ENCODE measurements around the gene WASL.
A peak's percentile ranks its signal among the peaks of the same experiment; 100 is the strongest.

Gene WASL

GRCh38 chr7:123687727-123688126 lies 61.1 kb downstream of the WASL start:
- Histone ChIP-seq H3K79me2 (ENCODE audit: low read length) (no peaks in the 10 kb centered on the region), H3K9ac (ENCODE audit: low read length) (no peak overlapping the region), H3K4me1 (ENCODE audit: low read length) (peaks cover 8% of the 10 kb centered on the region), H3K27ac (ENCODE audit: low read length) (no peak overlapping the region), H4K20me1 (ENCODE audit: insufficient read depth, low read length) (no peaks in the 10 kb centered on the region), H3K27me3 (ENCODE audit: low read depth, low read length) (no peaks in the 10 kb centered on the region), H3K4me3 (ENCODE audit: low read length) (no peak overlapping the region), H2AFZ (ENCODE audit: low read depth, low read length) (no peak overlapping the region), H3K9me3 (ENCODE audit: insufficient read depth, low read length) (no peaks in the 10 kb centered on the region), H3K36me3 (replicated peaks; ENCODE audit: low read depth, low read length) (peaks cover 23% of the 10 kb centered on the region), H3K4me2 (ENCODE audit: low read length) (no peak overlapping the region)
- TF ChIP-seq EZH2phosphoT487 (IDR thresholded peaks at IDR 0.05; ENCODE audit: low read depth) = no peak
- TF ChIP-seq, protein P1, sequence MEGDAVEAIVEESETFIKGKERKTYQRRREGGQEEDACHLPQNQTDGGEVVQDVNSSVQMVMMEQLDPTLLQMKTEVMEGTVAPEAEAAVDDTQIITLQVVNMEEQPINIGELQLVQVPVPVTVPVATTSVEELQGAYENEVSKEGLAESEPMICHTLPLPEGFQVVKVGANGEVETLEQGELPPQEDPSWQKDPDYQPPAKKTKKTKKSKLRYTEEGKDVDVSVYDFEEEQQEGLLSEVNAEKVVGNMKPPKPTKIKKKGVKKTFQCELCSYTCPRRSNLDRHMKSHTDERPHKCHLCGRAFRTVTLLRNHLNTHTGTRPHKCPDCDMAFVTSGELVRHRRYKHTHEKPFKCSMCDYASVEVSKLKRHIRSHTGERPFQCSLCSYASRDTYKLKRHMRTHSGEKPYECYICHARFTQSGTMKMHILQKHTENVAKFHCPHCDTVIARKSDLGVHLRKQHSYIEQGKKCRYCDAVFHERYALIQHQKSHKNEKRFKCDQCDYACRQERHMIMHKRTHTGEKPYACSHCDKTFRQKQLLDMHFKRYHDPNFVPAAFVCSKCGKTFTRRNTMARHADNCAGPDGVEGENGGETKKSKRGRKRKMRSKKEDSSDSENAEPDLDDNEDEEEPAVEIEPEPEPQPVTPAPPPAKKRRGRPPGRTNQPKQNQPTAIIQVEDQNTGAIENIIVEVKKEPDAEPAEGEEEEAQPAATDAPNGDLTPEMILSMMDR (IDR thresholded peaks at IDR 0.05; ENCODE audit: low read depth, low read length) = no peak

GRCh38 chr7:123687161-123687560 lies 61.6 kb downstream of the WASL start:
- Histone ChIP-seq H3K27ac (ENCODE audit: low read length) (no peak overlapping the region), H3K9me3 (ENCODE audit: insufficient read depth, low read length) (no peaks in the 10 kb centered on the region), H3K4me3 (ENCODE audit: low read length) (no peak overlapping the region), H2AFZ (ENCODE audit: low read depth, low read length) (no peak overlapping the region), H3K9ac (ENCODE audit: low read length) (no peak overlapping the region), H3K4me2 (ENCODE audit: low read length) (no peak overlapping the region), H3K27me3 (ENCODE audit: low read depth, low read length) (no peaks in the 10 kb centered on the region), H3K79me2 (ENCODE audit: low read length) (no peaks in the 10 kb centered on the region), H3K4me1 (ENCODE audit: low read length) (peaks cover 8% of the 10 kb centered on the region), H4K20me1 (ENCODE audit: insufficient read depth, low read length) (no peaks in the 10 kb centered on the region), H3K36me3 (replicated peaks; ENCODE audit: low read depth, low read length) (peaks cover 18% of the 10 kb centered on the region)
- TF ChIP-seq, protein P1 (IDR thresholded peaks at IDR 0.05; ENCODE audit: low read depth, low read length) = no peak
- no peak for TF ChIP-seq EZH2phosphoT487 (IDR thresholded peaks at IDR 0.05; ENCODE audit: low read depth)

DNA sequence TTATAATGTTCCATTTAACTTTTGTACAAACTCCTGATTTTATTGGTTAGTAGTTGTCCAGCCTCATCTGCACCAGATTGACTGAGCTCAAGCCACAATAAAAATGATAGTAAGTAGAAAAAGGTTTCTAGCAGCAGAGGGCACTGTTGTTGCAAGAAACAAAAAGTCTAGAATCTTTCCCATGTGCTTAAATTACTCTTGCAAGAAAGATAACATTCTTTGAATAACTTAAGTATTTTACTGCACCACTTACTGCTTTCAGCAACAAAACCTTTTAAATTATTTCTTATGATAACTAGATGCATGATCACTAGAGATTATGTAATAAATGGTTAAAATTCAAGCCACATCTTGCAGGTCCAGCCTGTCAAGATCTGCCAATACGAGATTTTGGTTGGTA lies 66.1 kb downstream of the WASL start:
- no peak for TF ChIP-seq EZH2phosphoT487 (IDR thresholded peaks at IDR 0.05; ENCODE audit: low read depth)
- TF ChIP-seq, protein P1 (IDR thresholded peaks at IDR 0.05; ENCODE audit: low read depth, low read length) = peak; percentile 59
- Histone ChIP-seq H3K4me2 (ENCODE audit: low read length) (no peak overlapping the region), H2AFZ (ENCODE audit: low read depth, low read length) (no peak overlapping the region), H3K9me3 (ENCODE audit: insufficient read depth, low read length) (no peaks in the 10 kb centered on the region), H3K36me3 (replicated peaks; ENCODE audit: low read depth, low read length) (peaks cover 17% of the 10 kb centered on the region), H3K79me2 (ENCODE audit: low read length) (no peaks in the 10 kb centered on the region), H3K27me3 (ENCODE audit: low read depth, low read length) (no peaks in the 10 kb centered on the region), H3K27ac (ENCODE audit: low read length) (no peak overlapping the region), H3K4me1 (ENCODE audit: low read length) (peaks cover 8% of the 10 kb centered on the region), H3K4me3 (ENCODE audit: low read length) (no peak overlapping the region), H4K20me1 (ENCODE audit: insufficient read depth, low read length) (no peaks in the 10 kb centered on the region), H3K9ac (ENCODE audit: low read length) (no peak overlapping the region)

GRCh38 chr7:123681561-123681960 lies 67.2 kb downstream of the WASL start:
- no peak overlapping the region for H3K4me3 ChIP-seq (ENCODE audit: low read length)
- H3K27me3 ChIP-seq (ENCODE audit: low read depth, low read length) = no peaks in the 10 kb centered on the region
- peaks cover 8% of the 10 kb centered on the region for H3K4me1 ChIP-seq (ENCODE audit: low read length)
- H3K36me3 ChIP-seq (replicated peaks; ENCODE audit: low read depth, low read length) = peaks cover 17% of the 10 kb centered on the region
- H3K4me2 ChIP-seq (ENCODE audit: low read length) = no peak overlapping the region
- no peaks in the 10 kb centered on the region for H3K79me2 ChIP-seq (ENCODE audit: low read length)
- no peak overlapping the region for H3K27ac ChIP-seq (ENCODE audit: low read length)
- TF ChIP-seq, protein P1 (IDR thresholded peaks at IDR 0.05; ENCODE audit: low read depth, low read length) = no peak
- no peak for TF ChIP-seq EZH2phosphoT487 (IDR thresholded peaks at IDR 0.05; ENCODE audit: low read depth)
- no peak overlapping the region for H2AFZ ChIP-seq (ENCODE audit: low read depth, low read length)
- no peaks in the 10 kb centered on the region for H4K20me1 ChIP-seq (ENCODE audit: insufficient read depth, low read length)
- no peaks in the 10 kb centered on the region for H3K9me3 ChIP-seq (ENCODE audit: insufficient read depth, low read length)
- H3K9ac ChIP-seq (ENCODE audit: low read length) = no peak overlapping the region
